GM21619 (cell line): ENCODE measurements around the gene DST.
"Not testable (repeated sequence)": the region's sequence is repeated elsewhere in the genome, so short reads cannot be mapped to it uniquely, and the experiment has no call there.

Experiments
- ATAC-seq: cut with Tn5 transposase; IDR thresholded peaks from one replicate; pipeline ENCODE4 v1.9.1; 2021; ENCODE audit not compliant: unreplicated experiment

The DST gene

GRCh38 chr6:56572788-56573471, 69.8 kb downstream of the DST start:
- ATAC-seq = no peak

- ATAC-seq = no peak
Measured at GRCh38 chr6:56571605-56572004, 71.1 kb downstream of the DST start.

- ATAC-seq = peak; percentile 91
Measured at GRCh38 chr6:56570413-56571359, 72.0 kb downstream of the DST start.

GRCh38 chr6:56567501-56567900, 75.2 kb downstream of the DST start:
- no peak for ATAC-seq

GRCh38 chr6:56562730-56563129, 80.0 kb downstream of the DST start:
- ATAC-seq = not testable (repeated sequence)

- no peak for ATAC-seq
Measured at GRCh38 chr6:56556751-56557540, 85.7 kb downstream of the DST start.

GRCh38 chr6:56555438-56555872, 87.2 kb downstream of the DST start:
- ATAC-seq = no peak

GRCh38 chr6:56552187-56553130, 90.2 kb downstream of the DST start:
- no peak for ATAC-seq

- ATAC-seq = no peak
Measured at GRCh38 chr6:56551409-56552120, 91.1 kb downstream of the DST start.

- no peak for ATAC-seq
Measured at GRCh38 chr6:56550301-56550700, 92.4 kb downstream of the DST start.

GRCh38 chr6:56549014-56549413, 93.7 kb downstream of the DST start:
- ATAC-seq = no peak

GRCh38 chr6:56547687-56548086, 95.0 kb downstream of the DST start:
- ATAC-seq = no peak

GRCh38 chr6:56542364-56543331, 100.0 kb downstream of the DST start:
- peak; percentile 90 for ATAC-seq

GRCh38 chr6:56541741-56542360, 100.8 kb downstream of the DST start:
- ATAC-seq = no peak

- ATAC-seq = no peak
Measured at GRCh38 chr6:56541030-56541600, 101.6 kb downstream of the DST start.

GRCh38 chr6:56540232-56541029, 102.3 kb downstream of the DST start:
- no peak for ATAC-seq
